Mammary epithelial cell (primary cell): ENCODE data around the gene CLCA4.

Experiments
- CTCF ChIP-seq, 2 donors: IDR thresholded peaks in 1 of 2; conservative IDR thresholded peaks in 1 of 2; 2 replicates each; pipeline ENCODE4 v1.5.1; 2011 to 2012; ENCODE audit warnings: inconsistent platforms in 2 of 2, low read length in 2 of 2, mild to moderate bottlenecking in 2 of 2, control low read depth in 1 of 2, low read depth in 1 of 2; ENCODE audit not compliant: insufficient read depth in 1 of 2; ENCODE audit errors: extremely low read depth in 1 of 2
- EZH2 ChIP-seq: IDR thresholded peaks from 2 replicates; pipeline ENCODE4 v1.6.1; 2012; ENCODE audit warnings: low read length, inconsistent platforms, borderline replicate concordance

GRCh38 chr1:86594284-86594770 is 47.4 kb downstream of the CLCA4 start:
- no peak for TF ChIP-seq CTCF (conservative IDR thresholded peaks at IDR 0.05 in 1 of 2, IDR thresholded peaks at IDR 0.05 in 1 of 2; ENCODE audit: extremely low read depth in 1 of 2, insufficient read depth in 1 of 2, low read depth in 1 of 2, low read length in 2 of 2)
- no peak for TF ChIP-seq EZH2
